Caco-2 (cell line): ENCODE results near the gene TSN. TPM values are rescaled to one million over a fixed set of nuclear protein-coding genes. Genes with fewer than 3 reads are reported as not detected.
A peak's percentile ranks its signal among the peaks of the same experiment; 100 is the strongest.

Experiments
- Bru-seq: library from RNA; stranded (reverse); fragments of 400-500 nt; gene quantifications from one replicate; lab custom pipeline; 2021; lab: Mats Ljungman, UMichigan
- BruChase-seq, 2 experiments: library from RNA; stranded (reverse); fragments of 400-500 nt; gene quantifications; one replicate each; lab custom pipeline; 2021; lab: Mats Ljungman, UMichigan
- BruUV-seq: library from RNA; stranded (reverse); fragments of 400-500 nt; replicated peaks from 2 replicates; lab custom pipeline; 2021; lab: Mats Ljungman, UMichigan
- CTCF ChIA-PET: fragments of 300-600 bp; sonication (Branson Sonifier 250); formaldehyde crosslinking; loops from one replicate; lab custom pipeline; 2022; ENCODE audit warnings: antibody characterized with exemption; lab: Charles Lee
- POLR2A ChIA-PET: fragments of 300-600 bp; sonication (Branson Sonifier 250); formaldehyde crosslinking; loops from one replicate; lab custom pipeline; 2022; ENCODE audit warnings: antibody characterized with exemption; lab: Charles Lee
- DNase-seq, 2 experiments: peaks; one replicate each; pipeline versions ENCODE4 v3.0.0 to v3.0.0-alpha.2; 2020 to 2022
- H3K27me3 ChIP-seq: replicated peaks from 2 replicates; pipeline ENCODE4 v1.6.0; 2011; ENCODE audit warnings: low read length; ENCODE audit not compliant: control insufficient read depth, insufficient read depth
- H3K36me3 ChIP-seq: 2 replicates; pipeline ENCODE4 v1.5.1; 2011; ENCODE audit warnings: low read length; ENCODE audit not compliant: control insufficient read depth, insufficient read depth
- H3K4me1 ChIP-seq: fragments of 250-450 bp; sonication (Bioruptor Pico); 2 replicates; pipeline ENCODE4 v1.5.1; 2020; ENCODE audit warnings: mild to moderate bottlenecking
- H3K4me3 ChIP-seq: 2 replicates; pipeline ENCODE4 v1.5.1; 2011; ENCODE audit warnings: low read depth, mild to moderate bottlenecking, control low read depth, low read length
- H3K9me3 ChIP-seq: fragments of 250-450 bp; sonication (Bioruptor Pico); 2 replicates; pipeline ENCODE4 v1.5.1; 2020; ENCODE audit warnings: mild to moderate bottlenecking, moderate library complexity
- H3K27ac Mint-ChIP-seq: one replicate; pipeline ENCODE4 v1.8.0; 2022; ENCODE audit warnings: mixed read lengths; ENCODE audit not compliant: unreplicated experiment
- H3K27me3 Mint-ChIP-seq: one replicate; pipeline ENCODE4 v1.8.0; 2022; ENCODE audit warnings: mixed read lengths; ENCODE audit not compliant: insufficient read depth, unreplicated experiment
- H3K36me3 Mint-ChIP-seq: one replicate; pipeline ENCODE4 v1.8.0; 2022; ENCODE audit warnings: mild to moderate bottlenecking, mixed read lengths; ENCODE audit not compliant: insufficient read depth, unreplicated experiment
- H3K4me1 Mint-ChIP-seq: one replicate; pipeline ENCODE4 v1.8.0; 2022; ENCODE audit warnings: low read depth, mixed read lengths; ENCODE audit not compliant: unreplicated experiment
- H3K4me3 Mint-ChIP-seq: one replicate; pipeline ENCODE4 v1.8.0; 2022; ENCODE audit warnings: mild to moderate bottlenecking, moderate library complexity, mixed read lengths; ENCODE audit not compliant: unreplicated experiment
- H3K9me3 Mint-ChIP-seq: one replicate; pipeline ENCODE4 v1.8.0; 2022; ENCODE audit warnings: mixed read lengths; ENCODE audit not compliant: unreplicated experiment
- CTCF ChIP-seq, 2 experiments: fragments of 200-600 bp in 1 of 2; IDR thresholded peaks; 1 replicate in 1 of 2; 2 replicates in 1 of 2; pipeline versions ENCODE4 v1.5.1 to v1.8.0; 2011 to 2022; ENCODE audit warnings: antibody characterized with exemption in 1 of 2, control low read depth in 1 of 2, inconsistent platforms in 1 of 2, low read depth in 1 of 2, low read length in 1 of 2, mild to moderate bottlenecking in 1 of 2, moderate library complexity in 1 of 2; ENCODE audit not compliant: insufficient read depth in 1 of 2, severe bottlenecking in 1 of 2, unreplicated experiment in 1 of 2
- intact Hi-C: fragments of 100-400 bp; cut with micrococcal nuclease; formaldehyde crosslinking; loops from one replicate; pipeline ENCODE4 v1.10.0; 2022; ENCODE audit not compliant: unreplicated experiment
- long read RNA-seq: library from polyadenylated mRNA; stranded (forward); transcript quantifications from one replicate; pipeline ENCODE4 v2.0.0, GENCODE V29; 2022
- total RNA-seq: library from RNA; stranded (reverse); gene quantifications from 2 replicates; pipeline ENCODE4 v1.2.3, GENCODE V29; 2022

TSN gene
- total RNA-seq (125 and 136 TPM in 2 replicates), Bru-seq, nascent RNA (percentile 96 among the genes with signal in this experiment), BruChase-seq, experiment 1, labeled RNA remaining after a 2-hour chase (percentile 98 among the genes with signal in this experiment), BruChase-seq, experiment 2, labeled RNA remaining after a 6-hour chase (percentile 99 among the genes with signal in this experiment)
- long read RNA-seq, transcript TSN-201 (6 exons, 3,420 nt): major isoform, 452 of 514 reads
- long read RNA-seq, transcript TSN-212 (5 exons, 3,328 nt): minor isoform, 6 of 514 reads
- long read RNA-seq, transcript TSN-210 (5 exons, 605 nt): minor isoform, 6 of 514 reads
- long read RNA-seq, transcript TSN-202 (6 exons, 1,436 nt): minor isoform, 6 of 514 reads
- long read RNA-seq, partial matches to known transcripts: 13 of 514 reads
- long read RNA-seq, other reads (novel, unspliced or antisense): 22 of 514 reads

- Mint-ChIP-seq H3K36me3 (peaks cover 45% of the 10 kb centered on the region), H3K4me3 (peak within 1 kb of the TSS; percentile 77), H3K27me3 (no peaks in the 10 kb centered on the region), H3K4me1 (peaks cover 5% of the 10 kb centered on the region), H3K27ac (peak within 1 kb of the TSS; percentile 82), H3K9me3 (no peaks in the 10 kb centered on the region)
- DNase-seq: peak; percentile 98
- intact Hi-C loops: loop anchor here (1.0 kb wide), 3 partner anchors 19 to 225 kb away; partner anchors contain the start of genes NIFK and RNU4ATAC
- no peaks in the 10 kb centered on the region for H3K36me3 ChIP-seq
- no TSS peak for BruUV-seq
- ChIA-PET POLR2A (interaction anchor here (0.9 to 2.9 kb wide), 3 partner anchors 16 to 23 kb away, joined by 4 to 17 read pairs (median 7); partner anchors contain the start of gene NIFK), CTCF (interaction anchor here (0.5 to 1.2 kb wide), 2 partner anchors 23 to 627 kb away, joined by 3 to 5 read pairs; no protein-coding TSS in a partner anchor)
- H3K4me1 ChIP-seq: peaks cover 7% of the 10 kb centered on the region; the same call in 1 of the 2 replicates
- TF ChIP-seq CTCF (IDR thresholded peaks at IDR 0.05; ENCODE audit: insufficient read depth in 1 of 2, low read depth in 1 of 2, low read length in 1 of 2, severe bottlenecking in 1 of 2, unreplicated experiment in 1 of 2): no peak
- no peaks in the 10 kb centered on the region for H3K27me3 ChIP-seq
- peak within 1 kb of the TSS; percentile 90 for H3K4me3 ChIP-seq
- no peaks in the 10 kb centered on the region for H3K9me3 ChIP-seq
These were observed at the start of gene TSN for GRCh38 chr2:121755237-121756111. TSS of gene TSN (plus strand) at chr2:121755651. CDS start at chr2:121755780, 129 bp downstream.

- Mint-ChIP-seq H3K4me3 (no peak overlapping the region), H3K27me3 (no peaks in the 10 kb centered on the region), H3K4me1 (peaks cover 27% of the 10 kb centered on the region), H3K27ac (no peak overlapping the region), H3K36me3 (peaks cover 6% of the 10 kb centered on the region), H3K9me3 (no peaks in the 10 kb centered on the region)
- ChIA-PET POLR2A (no interaction called here), CTCF (interaction anchor here (0.5 to 0.6 kb wide), 2 partner anchors 9 to 456 kb away, joined by 3 read pairs; no protein-coding TSS in a partner anchor)
- DNase-seq: no peak
- Histone ChIP-seq H3K4me3 (no peak overlapping the region), H3K36me3 (no peaks in the 10 kb centered on the region), H3K9me3 (no peaks in the 10 kb centered on the region), H3K27me3 (no peaks in the 10 kb centered on the region), H3K4me1 (peaks cover 17% of the 10 kb centered on the region; the same call in 1 of the 2 replicates)
- no peak for TF ChIP-seq CTCF (IDR thresholded peaks at IDR 0.05; ENCODE audit: insufficient read depth in 1 of 2, low read depth in 1 of 2, low read length in 1 of 2, severe bottlenecking in 1 of 2, unreplicated experiment in 1 of 2)
- intact Hi-C loops: loop anchor here (2.0 kb wide), 1 partner anchor 57 kb away; the partner anchor contains the start of gene CLASP1
- BruUV-seq: no TSS peak
These were observed 49.5 kb upstream of the TSN start for GRCh38 chr2:121705958-121706357.
